AG04450 (cell line): ENCODE data around the gene ALG12. TPM values are rescaled to one million over a fixed set of nuclear protein-coding genes. Genes with fewer than 3 reads are reported as not detected.

Experiments
- CTCF ChIA-PET: fragments of 300-600, 350-600 bp; formaldehyde crosslinking; extraction: SDS; loops from one replicate; lab custom pipeline; 2022; ENCODE audit warnings: antibody characterized with exemption, inconsistent platforms; lab: Charles Lee
- POLR2A ChIA-PET: fragments of 350-600 bp; formaldehyde crosslinking; extraction: SDS; loops from one replicate; lab custom pipeline; 2021; ENCODE audit warnings: antibody characterized with exemption, inconsistent platforms; lab: Yijun Ruan, JAX
- DNase-seq: peaks from one replicate; pipeline ENCODE4 v3.0.0-alpha.2; 2011; ENCODE audit warnings: low read depth, low spot score
- H3K27ac ChIP-seq: one replicate; pipeline ENCODE4 v1.5.1; 2012; ENCODE audit warnings: low read depth, low read length, control low read depth
- H3K27me3 ChIP-seq: one replicate; pipeline ENCODE4 v1.6.0; 2012; ENCODE audit warnings: low read length; ENCODE audit not compliant: control insufficient read depth, insufficient read depth
- H3K4me3 ChIP-seq: 2 replicates; pipeline ENCODE4 v1.5.1; 2011; ENCODE audit warnings: mild to moderate bottlenecking, low read depth, low read length, control low read depth
- H3K9me3 ChIP-seq: 2 replicates; pipeline ENCODE4 v1.5.1; 2012; ENCODE audit warnings: low read length; ENCODE audit not compliant: control insufficient read depth, insufficient read depth
- CTCF ChIP-seq: IDR thresholded peaks from 2 replicates; pipeline ENCODE4 v1.5.1; 2011; ENCODE audit warnings: low read depth, low read length, control low read depth, inconsistent platforms
- polyA plus RNA-seq: library from polyadenylated mRNA; depleted of rRNA; stranded (reverse); fragments of >200 nt; gene quantifications from 2 replicates; pipeline ENCODE4 v1.2.3, GENCODE V29; 2011

Gene ALG12
- polyA plus RNA-seq, 1 experiment: 5.6 TPM

GRCh38 chr22:49959782-49960158 is 41.5 kb upstream of the ALG12 start:
- no peak for DNase-seq
- TF ChIP-seq CTCF: no peak
- Histone ChIP-seq H3K27ac (no peak overlapping the region), H3K4me3 (peak overlapping the region; percentile 64), H3K27me3 (no peaks in the 10 kb centered on the region), H3K9me3 (peaks cover 4% of the 10 kb centered on the region; the same call in 1 of the 2 replicates)
- POLR2A ChIA-PET: interaction anchor here (2.8 to 3.5 kb wide), 2 partner anchors 8 to 23 kb away, joined by 14 to 20 read pairs; no protein-coding TSS in a partner anchor
- CTCF ChIA-PET: no interaction called here

- peak overlapping the region; percentile 64 for H3K4me3 ChIP-seq
- H3K27me3 ChIP-seq: no peaks in the 10 kb centered on the region
- DNase-seq: no peak
- no peak for TF ChIP-seq CTCF
- POLR2A ChIA-PET: no interaction called here
- no peak overlapping the region for H3K27ac ChIP-seq
- H3K9me3 ChIP-seq: peaks cover 4% of the 10 kb centered on the region; the same call in 1 of the 2 replicates
- CTCF ChIA-PET: no interaction called here
These were observed 40.9 kb upstream of the ALG12 start for GRCh38 chr22:49958931-49959781.

- ChIA-PET POLR2A (no interaction called here), CTCF (no interaction called here)
- no peak for DNase-seq
- H3K27me3 ChIP-seq: no peaks in the 10 kb centered on the region
- no peak overlapping the region for H3K27ac ChIP-seq
- H3K4me3 ChIP-seq: no peak overlapping the region
- peaks cover 4% of the 10 kb centered on the region; the same call in 1 of the 2 replicates for H3K9me3 ChIP-seq
- TF ChIP-seq CTCF: no peak
These were observed 40.2 kb upstream of the ALG12 start for GRCh38 chr22:49958366-49958921.

- TF ChIP-seq CTCF: no peak
- no peak for DNase-seq
- CTCF ChIA-PET: no interaction called here
- POLR2A ChIA-PET: no interaction called here
- no peak overlapping the region for H3K4me3 ChIP-seq
- H3K27me3 ChIP-seq: no peaks in the 10 kb centered on the region
- no peak overlapping the region for H3K27ac ChIP-seq
- H3K9me3 ChIP-seq: peaks cover 2% of the 10 kb centered on the region; the same call in 1 of the 2 replicates
These were observed 39.7 kb upstream of the ALG12 start for GRCh38 chr22:49957826-49958365.
